Hepatocyte (in vitro differentiated cells): Measurements from ENCODE around the gene OTOGL. TPM values are rescaled to one million over a fixed set of nuclear protein-coding genes. Genes with fewer than 3 reads are reported as not detected.
"Not testable (repeated sequence)": the region's sequence is repeated elsewhere in the genome, so short reads cannot be mapped to it uniquely, and the experiment has no call there.

Experiments
- DNase-seq: peaks from one replicate; pipeline ENCODE4 v3.0.0-alpha.2; 2016; ENCODE audit warnings: low spot score
- H2AFZ ChIP-seq: fragments of 200-600 bp; sonication (generic); 2 replicates; pipeline ENCODE4 v1.6.0; 2016; ENCODE audit warnings: antibody characterized with exemption, mild to moderate bottlenecking
- H3K27ac ChIP-seq: fragments of 200-600 bp; sonication (generic); 2 replicates; pipeline ENCODE4 v1.5.1; 2016; ENCODE audit warnings: mild to moderate bottlenecking
- H3K27me3 ChIP-seq: fragments of 200-600 bp; sonication (generic); 2 replicates; pipeline ENCODE4 v1.6.1; 2016
- H3K36me3 ChIP-seq: fragments of 200-600 bp; sonication (generic); replicated peaks from 2 replicates; pipeline ENCODE4 v1.5.1; 2016; ENCODE audit warnings: low read depth; ENCODE audit not compliant: insufficient read depth
- H3K4me1 ChIP-seq: fragments of 200-600 bp; sonication (generic); 2 replicates; pipeline ENCODE4 v1.5.1; 2016; ENCODE audit warnings: mild to moderate bottlenecking, moderate library complexity; ENCODE audit not compliant: insufficient read depth
- H3K4me2 ChIP-seq: fragments of 200-600 bp; sonication (generic); 2 replicates; pipeline ENCODE4 v1.6.0; 2016
- H3K4me3 ChIP-seq: fragments of 200-600 bp; sonication (generic); 2 replicates; pipeline ENCODE4 v1.5.1; 2016; ENCODE audit warnings: mild to moderate bottlenecking
- H3K79me2 ChIP-seq: fragments of 200-600 bp; sonication (generic); 2 replicates; pipeline ENCODE4 v1.6.0; 2017; ENCODE audit warnings: mild to moderate bottlenecking
- H3K9me2 ChIP-seq: fragments of 200-600 bp; sonication (generic); replicated peaks from 2 replicates; pipeline ENCODE4 v1.6.0; 2017; ENCODE audit warnings: mild to moderate bottlenecking; ENCODE audit not compliant: insufficient read depth
- H3K9me3 ChIP-seq: fragments of 200-600 bp; sonication (generic); 2 replicates; pipeline ENCODE4 v1.5.1; 2016; ENCODE audit warnings: low read depth, mild to moderate bottlenecking
- H4K20me1 ChIP-seq: fragments of 200-600 bp; sonication (generic); 2 replicates; pipeline ENCODE4 v1.6.0; 2016; ENCODE audit warnings: mild to moderate bottlenecking; ENCODE audit not compliant: insufficient read depth, poor library complexity, severe bottlenecking
- CTCF ChIP-seq: fragments of 200-600 bp; sonication (generic); IDR thresholded peaks from 2 replicates; pipeline ENCODE4 v1.5.1; 2016; ENCODE audit warnings: antibody characterized with exemption, mild to moderate bottlenecking; ENCODE audit not compliant: poor library complexity
- EZH2 ChIP-seq: fragments of 200-600 bp; sonication (generic); IDR thresholded peaks from 2 replicates; pipeline ENCODE4 v1.6.1; 2016; ENCODE audit warnings: antibody characterized with exemption, mild to moderate bottlenecking, borderline replicate concordance
- EZH2phosphoT487 ChIP-seq: fragments of 200-600 bp; sonication (generic); IDR thresholded peaks from one replicate; pipeline ENCODE4 v1.6.1; 2018; ENCODE audit warnings: antibody characterized with exemption, mild to moderate bottlenecking, low read depth, moderate library complexity; ENCODE audit not compliant: unreplicated experiment, severe bottlenecking
- WGBS: methylation state at CpG from one replicate; pipeline ENCODE4 v1.1.6; 2016; ENCODE audit warnings: low lambda C conversion rate; ENCODE audit errors: missing lambda C conversion rate; 5-methylcytosine and 5-hydroxymethylcytosine counted together
- polyA plus RNA-seq: library from polyadenylated mRNA; unstranded; fragments of >200 nt; fragmentation: Nextera tagmentation; extraction: Ambion mirVana; gene quantifications from 2 replicates; pipeline ENCODE4 v1.2.1, GENCODE V29; 2016
- total RNA-seq: library from RNA; depleted of rRNA; stranded (reverse); fragments of >200 nt; gene quantifications from 2 replicates; pipeline ENCODE4 v1.2.3, GENCODE V29; 2014

Gene OTOGL
- total and polyA plus RNA-seq, 2 experiments from 2014 or later = 0.33 TPM; not detected in 1

GRCh38 chr12:80142640-80143039 lies 43.3 kb downstream of the OTOGL start:
- Histone ChIP-seq H3K9me2 (no peaks in the 10 kb centered on the region), H3K27me3 (no peaks in the 10 kb centered on the region), H3K4me3 (no peak overlapping the region), H3K36me3 (no peaks in the 10 kb centered on the region), H2AFZ (no peak overlapping the region), H3K27ac (no peak overlapping the region), H4K20me1 (no peaks in the 10 kb centered on the region), H3K79me2 (no peaks in the 10 kb centered on the region), H3K4me1 (no peaks in the 10 kb centered on the region), H3K9me3 (no peaks in the 10 kb centered on the region), H3K4me2 (no peak overlapping the region)
- no peak for DNase-seq
- TF ChIP-seq EZH2 = no peak
- TF ChIP-seq EZH2phosphoT487 = no peak
- TF ChIP-seq CTCF = no peak
- WGBS = 64% methylated on average over 2 of the region's 2 CpGs

GRCh38 chr12:80143537-80143936 lies 44.2 kb downstream of the OTOGL start:
- Histone ChIP-seq H4K20me1 (no peaks in the 10 kb centered on the region), H3K36me3 (no peaks in the 10 kb centered on the region), H3K4me2 (no peak overlapping the region), H3K4me3 (no peak overlapping the region), H3K79me2 (no peaks in the 10 kb centered on the region), H3K4me1 (no peaks in the 10 kb centered on the region), H3K27me3 (no peaks in the 10 kb centered on the region), H3K9me3 (no peaks in the 10 kb centered on the region), H2AFZ (no peak overlapping the region), H3K9me2 (no peaks in the 10 kb centered on the region), H3K27ac (no peak overlapping the region)
- DNase-seq = no peak
- no peak for TF ChIP-seq EZH2
- no peak for TF ChIP-seq CTCF
- no peak for TF ChIP-seq EZH2phosphoT487
- 79% methylated on average over 4 of the region's 4 CpGs for WGBS

- not testable (repeated sequence) for H3K36me3 ChIP-seq, H3K79me2 ChIP-seq, H4K20me1 ChIP-seq, H3K4me1 ChIP-seq, H3K9me2 ChIP-seq, H3K9me3 ChIP-seq, H3K4me2 ChIP-seq, H3K27ac ChIP-seq, H3K4me3 ChIP-seq, H3K27me3 ChIP-seq, H2AFZ ChIP-seq, DNase-seq
- WGBS = 82% methylated on average over 23 of the region's 26 CpGs
Observed at GRCh38 chr12:80149547-80150313, 50.4 kb downstream of the OTOGL start.

- Histone ChIP-seq H3K9me2 (no peaks in the 10 kb centered on the region), H2AFZ (no peak overlapping the region), H3K4me2 (no peak overlapping the region), H3K9me3 (no peaks in the 10 kb centered on the region), H3K27me3 (no peaks in the 10 kb centered on the region), H3K27ac (no peak overlapping the region), H3K79me2 (no peaks in the 10 kb centered on the region), H4K20me1 (no peaks in the 10 kb centered on the region), H3K4me3 (no peak overlapping the region), H3K36me3 (no peaks in the 10 kb centered on the region), H3K4me1 (no peaks in the 10 kb centered on the region)
- no peak for TF ChIP-seq EZH2phosphoT487
- DNase-seq = no peak
- WGBS = 98% methylated on average over 2 of the region's 2 CpGs
Observed at GRCh38 chr12:80151131-80151530, 51.8 kb downstream of the OTOGL start.
